Endothelial cell of umbilical vein (primary cell): Measurements from ENCODE around the gene RNF126. TPM values are rescaled to one million over a fixed set of nuclear protein-coding genes. Genes with fewer than 3 reads are reported as not detected.
A peak's percentile ranks its signal among the peaks of the same experiment; 100 is the strongest.

Experiments
- BruUV-seq: library from RNA; stranded (reverse); fragments of 400-500 nt; replicated peaks from 2 replicates; lab custom pipeline; 2021; lab: Mats Ljungman, UMichigan
- CTCF ChIA-PET: fragments of 300-600, 350-600 bp; sonication (Branson Sonifier 250); formaldehyde crosslinking; loops from one replicate; lab custom pipeline; 2021; ENCODE audit warnings: antibody characterized with exemption, inconsistent platforms; lab: Charles Lee
- POLR2A ChIA-PET: fragments of 300-600, 350-600 bp; sonication (Branson Sonifier 250); formaldehyde crosslinking; loops from one replicate; lab custom pipeline; 2021; ENCODE audit warnings: antibody characterized with exemption, inconsistent platforms; lab: Charles Lee
- DNase-seq: peaks from one replicate; pipeline ENCODE4 v3.0.0-alpha.2; 2011; ENCODE audit warnings: low read depth, low spot score
- FAIRE-seq: peaks from 2 replicates; lab custom pipeline; 2011; peaks lifted over from hg19 to GRCh38; lab: Jason Lieb, UNC
- H2AFZ ChIP-seq: 2 replicates; pipeline ENCODE4 v1.6.0; 2012; ENCODE audit warnings: low read depth, low read length, control low read depth, inconsistent platforms
- H3K27ac ChIP-seq: 2 replicates; pipeline ENCODE4 v1.5.1; 2011; ENCODE audit warnings: low read depth, mild to moderate bottlenecking, control low read depth, low read length, moderate library complexity; ENCODE audit not compliant: insufficient read depth
- H3K27me3 ChIP-seq, 2 experiments: 2 replicates each; pipeline versions ENCODE4 v1.6.0 to v1.6.1; 2011; ENCODE audit warnings: low read length in 2 of 2, mixed read lengths in 1 of 2; ENCODE audit not compliant: control insufficient read depth in 2 of 2, insufficient read depth in 2 of 2
- H3K36me3 ChIP-seq, 2 experiments: 2 replicates in 1 of 2; 3 replicates in 1 of 2; pipeline ENCODE4 v1.5.1; 2011; ENCODE audit warnings: low read length in 2 of 2, mild to moderate bottlenecking in 1 of 2, moderate library complexity in 1 of 2; ENCODE audit not compliant: control insufficient read depth in 2 of 2, insufficient read depth in 2 of 2; ENCODE audit errors: extremely low read depth in 1 of 2
- H3K4me1 ChIP-seq: 3 replicates; pipeline ENCODE4 v1.5.1; 2011; ENCODE audit warnings: mild to moderate bottlenecking, low read length; ENCODE audit not compliant: control insufficient read depth, insufficient read depth; ENCODE audit errors: extremely low read depth
- H3K4me2 ChIP-seq: 2 replicates; pipeline ENCODE4 v1.6.1; 2011; ENCODE audit warnings: low read length, control low read depth, mixed read lengths; ENCODE audit not compliant: insufficient read depth
- H3K4me3 ChIP-seq, 3 experiments: fragments of 200-600 bp in 1 of 3; sonication (generic), shearing (Covaris generic) in 1 of 3; replicated peaks in 1 of 3; 2 replicates each; pipeline ENCODE4 v1.5.1; 2011 to 2016; ENCODE audit warnings: control low read depth in 3 of 3, low read length in 3 of 3, mild to moderate bottlenecking in 2 of 3, inconsistent platforms in 1 of 3, low read depth in 1 of 3, moderate library complexity in 1 of 3; ENCODE audit not compliant: insufficient read depth in 1 of 3
- H3K79me2 ChIP-seq: 2 replicates; pipeline ENCODE4 v1.6.0; 2012; ENCODE audit warnings: low read length, inconsistent platforms; ENCODE audit not compliant: control insufficient read depth, insufficient read depth
- H3K9ac ChIP-seq: replicated peaks from 2 replicates; pipeline ENCODE3; 2011; ENCODE audit warnings: low read length, control low read depth; ENCODE audit not compliant: insufficient read depth; ENCODE audit errors: extremely low read depth
- H3K9me1 ChIP-seq: replicated peaks from 3 replicates; pipeline ENCODE4 v1.6.0; 2011; ENCODE audit warnings: mild to moderate bottlenecking, low read length; ENCODE audit not compliant: control insufficient read depth, insufficient read depth; ENCODE audit errors: extremely low read depth
- H3K9me3 ChIP-seq: replicated peaks from 2 replicates; pipeline ENCODE4 v1.5.1; 2012; ENCODE audit warnings: low read length, inconsistent platforms; ENCODE audit not compliant: control insufficient read depth, insufficient read depth
- H4K20me1 ChIP-seq: replicated peaks from 2 replicates; pipeline ENCODE3; 2011; ENCODE audit warnings: mild to moderate bottlenecking, low read length; ENCODE audit not compliant: control insufficient read depth, insufficient read depth; ENCODE audit errors: extremely low read depth
- EZH2 ChIP-seq: IDR thresholded peaks from 2 replicates; pipeline ENCODE4 v1.6.1; 2012; ENCODE audit warnings: borderline replicate concordance, low read depth, mild to moderate bottlenecking, moderate library complexity, low read length, inconsistent platforms; ENCODE audit not compliant: severe bottlenecking
- FOS ChIP-seq: IDR thresholded peaks from 2 replicates; pipeline ENCODE4 v1.6.1; 2011; ENCODE audit warnings: mild to moderate bottlenecking, low read length, moderate library complexity, borderline replicate concordance; ENCODE audit not compliant: insufficient read depth
- GATA2 ChIP-seq: IDR thresholded peaks from 2 replicates; pipeline ENCODE4 v1.7.0; 2011; ENCODE audit warnings: low read depth, mild to moderate bottlenecking, moderate library complexity, mixed read lengths, low read length; ENCODE audit not compliant: insufficient read length, insufficient read depth
- JUN ChIP-seq: IDR thresholded peaks from 2 replicates; pipeline ENCODE4 v1.6.1; 2011; ENCODE audit warnings: borderline replicate concordance, low read depth; ENCODE audit not compliant: insufficient read length, insufficient read depth
- MYC ChIP-seq: IDR thresholded peaks from one replicate; pipeline ENCODE4 v1.6.1; 2011; ENCODE audit warnings: mild to moderate bottlenecking, low read depth, low read length
- POLR2A ChIP-seq: IDR thresholded peaks from 2 replicates; pipeline ENCODE4 v1.6.1; 2012; ENCODE audit warnings: low read depth, mild to moderate bottlenecking, control low read depth, low read length
- dilution Hi-C: fragments of 300-500 bp; cut with MboI; formaldehyde crosslinking; loops from one replicate; pipeline ENCODE4 v1.15.0; 2019; ENCODE audit warnings: low sequenced_read_pairs; ENCODE audit not compliant: extremely low pct_ligation_motif_present
- intact Hi-C: fragments of 100-400 bp; cut with micrococcal nuclease; formaldehyde crosslinking; loops from one replicate; pipeline ENCODE4 v1.10.0; 2022
- polyA plus RNA-seq, 4 experiments: library from polyadenylated mRNA; depleted of rRNA in 3 of 4; stranded (reverse) in 3 of 4; unstranded in 1 of 4; fragments of >200 nt; gene quantifications; 2 replicates each; pipeline versions ENCODE4 v1.2.1 to v1.2.3, GENCODE V29; 2011 to 2012; ENCODE audit warnings: missing spikeins in 1 of 4
- total RNA-seq: library from RNA; stranded (reverse); gene quantifications from 2 replicates; pipeline ENCODE4 v1.2.3, GENCODE V29; 2021
- TF ChIP-seq, protein P1 (sequence below), 2 donors: IDR thresholded peaks; 1 replicate in 1 of 2; 2 replicates in 1 of 2; pipeline ENCODE4 v1.5.1; 2011; ENCODE audit warnings: low read length in 2 of 2, mild to moderate bottlenecking in 2 of 2, moderate library complexity in 2 of 2, control low read depth in 1 of 2, inconsistent platforms in 1 of 2, low read depth in 1 of 2; ENCODE audit not compliant: insufficient read depth in 1 of 2; ENCODE audit errors: extremely low read depth in 1 of 2

Gene RNF126
- total and polyA plus RNA-seq, 2 donors (not counting 3 experiments of a cell fraction or from before 2014, with no cell fraction given): 19.2 to 61.3 TPM

- no peak overlapping the region for H2AFZ ChIP-seq
- H3K9me3 ChIP-seq: no peaks in the 10 kb centered on the region
- H3K36me3 ChIP-seq: no peaks in the 10 kb centered on the region
- DNase-seq (no peak), FAIRE-seq (no peak)
- TF ChIP-seq EZH2 (peak; percentile 62), JUN (no peak)
- intact Hi-C loops (loop anchor here (2.0 kb wide), 1 partner anchor 25 kb away; no protein-coding TSS in a partner anchor), dilution Hi-C loops (no loop called here)
- H3K9me1 ChIP-seq: no peaks in the 10 kb centered on the region
- H3K4me1 ChIP-seq: peaks cover 3% of the 10 kb centered on the region
- no peak overlapping the region for H3K4me2 ChIP-seq
- no peaks in the 10 kb centered on the region for H3K27me3 ChIP-seq
- no peaks in the 10 kb centered on the region for H3K79me2 ChIP-seq
- H3K9ac ChIP-seq: no peak overlapping the region
- H3K4me3 ChIP-seq: peak overlapping the region in 2 of 3 experiments; percentile 23 to 43
- no peak overlapping the region for H3K27ac ChIP-seq
- POLR2A ChIA-PET: no interaction called here
- H4K20me1 ChIP-seq: no peaks in the 10 kb centered on the region
- BruUV-seq: no TSS peak
- CTCF ChIA-PET: interaction anchor here (1.3 kb wide), 1 partner anchor 18 kb away, joined by 3 read pairs; no protein-coding TSS in a partner anchor
These were observed 47.1 kb upstream of the RNF126 start for GRCh38 chr19:709965-710571.

- H3K9ac ChIP-seq: no peak overlapping the region
- no peak for FAIRE-seq
- no peak overlapping the region for H3K27ac ChIP-seq
- H2AFZ ChIP-seq: peak overlapping the region; percentile 18
- no peak for DNase-seq
- CTCF ChIA-PET: interaction anchor here (0.5 to 2.3 kb wide), 3 partner anchors 19 to 60 kb away, joined by 3 to 18 read pairs (median 3); no protein-coding TSS in a partner anchor
- no peaks in the 10 kb centered on the region for H3K36me3 ChIP-seq
- peak overlapping the region; percentile 55 for H3K4me2 ChIP-seq
- no peaks in the 10 kb centered on the region for H4K20me1 ChIP-seq
- dilution Hi-C loops: no loop called here
- H3K9me3 ChIP-seq: no peaks in the 10 kb centered on the region
- no peaks in the 10 kb centered on the region for H3K27me3 ChIP-seq
- no TSS peak for BruUV-seq
- no peaks in the 10 kb centered on the region for H3K9me1 ChIP-seq
- POLR2A ChIA-PET: no interaction called here
- H3K79me2 ChIP-seq: no peaks in the 10 kb centered on the region
- no peak for TF ChIP-seq GATA2
- no peak for TF ChIP-seq JUN
- TF ChIP-seq, protein P1, sequence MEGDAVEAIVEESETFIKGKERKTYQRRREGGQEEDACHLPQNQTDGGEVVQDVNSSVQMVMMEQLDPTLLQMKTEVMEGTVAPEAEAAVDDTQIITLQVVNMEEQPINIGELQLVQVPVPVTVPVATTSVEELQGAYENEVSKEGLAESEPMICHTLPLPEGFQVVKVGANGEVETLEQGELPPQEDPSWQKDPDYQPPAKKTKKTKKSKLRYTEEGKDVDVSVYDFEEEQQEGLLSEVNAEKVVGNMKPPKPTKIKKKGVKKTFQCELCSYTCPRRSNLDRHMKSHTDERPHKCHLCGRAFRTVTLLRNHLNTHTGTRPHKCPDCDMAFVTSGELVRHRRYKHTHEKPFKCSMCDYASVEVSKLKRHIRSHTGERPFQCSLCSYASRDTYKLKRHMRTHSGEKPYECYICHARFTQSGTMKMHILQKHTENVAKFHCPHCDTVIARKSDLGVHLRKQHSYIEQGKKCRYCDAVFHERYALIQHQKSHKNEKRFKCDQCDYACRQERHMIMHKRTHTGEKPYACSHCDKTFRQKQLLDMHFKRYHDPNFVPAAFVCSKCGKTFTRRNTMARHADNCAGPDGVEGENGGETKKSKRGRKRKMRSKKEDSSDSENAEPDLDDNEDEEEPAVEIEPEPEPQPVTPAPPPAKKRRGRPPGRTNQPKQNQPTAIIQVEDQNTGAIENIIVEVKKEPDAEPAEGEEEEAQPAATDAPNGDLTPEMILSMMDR (IDR thresholded peaks at IDR 0.05; ENCODE audit: extremely low read depth in 1 of 2, insufficient read depth in 1 of 2, low read depth in 1 of 2, low read length in 2 of 2): no peak
- TF ChIP-seq EZH2: peak; percentile 46
- TF ChIP-seq MYC: no peak
- TF ChIP-seq FOS: no peak
- TF ChIP-seq POLR2A: no peak
- H3K4me1 ChIP-seq: peaks cover 3% of the 10 kb centered on the region
- peak overlapping the region; percentile 25 to 43 (median 36) for H3K4me3 ChIP-seq
- intact Hi-C loops: no loop called here
These were observed 46.4 kb upstream of the RNF126 start for GRCh38 chr19:709196-709964.
